Amniotic epithelial cell (primary cell): ENCODE measurements around the gene MIGA1.
"Not testable (repeated sequence)": the region's sequence is repeated elsewhere in the genome, so short reads cannot be mapped to it uniquely, and the experiment has no call there.

Experiments
- DNase-seq: peaks from one replicate; pipeline ENCODE4 v3.0.0-alpha.2; 2010; ENCODE audit warnings: low read depth

The MIGA1 gene

GRCh38 chr1:77797991-77798390 is 18.5 kb downstream of the MIGA1 start:
- DNase-seq = peak; percentile 29

- peak; percentile 29 for DNase-seq
Observed at GRCh38 chr1:77802026-77802425, 22.6 kb downstream of the MIGA1 start.

- DNase-seq = no peak
Observed at GRCh38 chr1:77803371-77803770, 23.9 kb downstream of the MIGA1 start.

- DNase-seq = not testable (repeated sequence)
Observed at GRCh38 chr1:77809787-77810462, 30.5 kb downstream of the MIGA1 start.

- not testable (repeated sequence) for DNase-seq
Observed at GRCh38 chr1:77811589-77811988, 32.1 kb downstream of the MIGA1 start.

- no peak for DNase-seq
Observed at GRCh38 chr1:77817368-77818209, 38.1 kb downstream of the MIGA1 start.

- DNase-seq = no peak
Observed at GRCh38 chr1:77820121-77820520, 40.7 kb downstream of the MIGA1 start.

GRCh38 chr1:77824079-77824478 is 44.6 kb downstream of the MIGA1 start:
- DNase-seq = peak; percentile 59

- DNase-seq = peak; percentile 10
Observed at GRCh38 chr1:77824694-77825093, 45.2 kb downstream of the MIGA1 start.

GRCh38 chr1:77825131-77825709 is 45.8 kb downstream of the MIGA1 start:
- peak; percentile 98 for DNase-seq

GRCh38 chr1:77826851-77827250 is 47.4 kb downstream of the MIGA1 start:
- DNase-seq = not testable (repeated sequence)

- no peak for DNase-seq
Observed at GRCh38 chr1:77828098-77828497, 48.6 kb downstream of the MIGA1 start.

GRCh38 chr1:77829851-77830250 is 50.4 kb downstream of the MIGA1 start:
- DNase-seq = peak; percentile 11

GRCh38 chr1:77830946-77831345 is 51.5 kb downstream of the MIGA1 start:
- peak; percentile 66 for DNase-seq

- DNase-seq = peak; percentile 53
Observed at GRCh38 chr1:77831566-77831965, 52.1 kb downstream of the MIGA1 start.

- peak; percentile 88 for DNase-seq
Observed at GRCh38 chr1:77831976-77832711, 52.7 kb downstream of the MIGA1 start.

- peak; percentile 100 for DNase-seq
Observed at GRCh38 chr1:77832901-77833300, 53.5 kb downstream of the MIGA1 start.

- peak; percentile 15 for DNase-seq
Observed at GRCh38 chr1:77833521-77834100, 54.2 kb downstream of the MIGA1 start.

GRCh38 chr1:77834771-77835334 is 55.4 kb downstream of the MIGA1 start:
- DNase-seq = peak; percentile 69

- DNase-seq = no peak
Observed at GRCh38 chr1:77841574-77841973, 62.1 kb downstream of the MIGA1 start.

- DNase-seq = no peak
Observed at GRCh38 chr1:77845951-77846350, 66.5 kb downstream of the MIGA1 start.

GRCh38 chr1:77846966-77847365 is 67.5 kb downstream of the MIGA1 start:
- DNase-seq = no peak
